Coronary artery (tissue), 2 donors: ENCODE measurements around the gene SUPT6H.

Experiments
- DNase-seq: peaks from one replicate; pipeline ENCODE4 v3.0.0-alpha.2; 2017; ENCODE audit warnings: low spot score
- H3K27ac ChIP-seq, 2 donors: fragments of 200-600 bp; sonication (generic); one replicate each; pipeline ENCODE4 v1.5.1; 2016 to 2019
- H3K4me3 ChIP-seq: fragments of 200-600 bp; sonication (generic); 2 replicates; pipeline ENCODE4 v1.5.1; 2016; ENCODE audit warnings: mild to moderate bottlenecking, moderate library complexity
- CTCF ChIP-seq: fragments of 200-600 bp; sonication (generic); IDR thresholded peaks from one replicate; pipeline ENCODE4 v1.5.1; 2019; ENCODE audit warnings: antibody characterized with exemption

Gene SUPT6H

DNA sequence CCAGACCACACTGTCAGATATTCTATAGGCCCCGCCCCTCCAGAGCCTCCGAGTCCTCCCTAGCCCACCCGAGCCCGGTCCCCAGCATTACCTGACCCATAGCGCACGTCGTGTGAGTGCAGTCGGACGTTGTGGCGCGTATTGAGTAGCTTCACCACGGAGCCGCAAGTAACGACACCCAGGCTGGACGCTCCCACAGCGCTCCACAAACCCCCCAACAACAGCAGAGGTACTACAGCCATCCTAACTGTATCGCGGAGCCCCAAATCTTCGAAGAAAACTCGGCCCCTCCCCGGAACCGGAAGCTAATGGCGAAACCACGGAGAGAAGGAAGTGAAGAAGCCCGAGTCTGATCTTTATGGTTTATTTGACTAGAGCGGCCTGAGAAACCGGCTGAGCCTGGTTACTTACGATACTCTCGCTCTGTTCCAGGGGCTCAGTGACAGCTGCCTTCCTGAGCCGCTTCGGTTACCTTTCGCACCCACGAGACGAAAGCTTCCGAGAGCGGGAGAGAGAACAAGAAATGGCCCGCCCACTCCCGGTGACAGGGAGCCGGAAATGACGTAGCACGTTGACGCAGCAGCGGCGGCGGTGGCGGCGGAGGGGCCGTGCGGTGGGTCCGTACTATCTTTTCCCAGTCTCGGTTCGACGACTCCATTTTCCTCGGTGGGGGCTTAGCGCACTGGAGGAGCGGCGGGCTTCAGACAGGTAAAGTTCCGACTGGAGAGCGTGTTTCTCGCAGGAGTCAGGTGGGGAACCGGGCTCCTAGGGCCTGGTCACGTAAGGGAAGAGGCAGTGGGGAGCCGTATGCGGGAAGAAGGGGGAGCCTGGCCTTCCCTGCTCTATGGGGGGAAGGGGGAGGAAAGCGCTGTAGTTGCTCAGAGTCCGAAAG is at the start of gene SUPT6H, which contains the start of gene SDF2:
Gene SUPT6H (plus strand): TSS at position 571 of the 892 bp plus-strand sequence. CDS start 11,197 bp downstream, outside the sequence.
Gene SDF2 (minus strand): TSS at position 272 of the 892 bp plus-strand sequence. CDS start 30 bp downstream, at position 242.
- TF ChIP-seq CTCF, result no peak
- Histone ChIP-seq H3K4me3 (peak within 1 kb of the TSS; percentile 89), H3K27ac (peak within 1 kb of the TSS; percentile 79 to 98)
- peak; percentile 92 for DNase-seq

- no peak for TF ChIP-seq CTCF
- no peak overlapping the region for H3K27ac ChIP-seq
- H3K4me3 ChIP-seq, result no peak overlapping the region
- DNase-seq, result no peak
These were observed 49.5 kb upstream of the SUPT6H start for GRCh38 chr17:28612531-28612930.

DNA sequence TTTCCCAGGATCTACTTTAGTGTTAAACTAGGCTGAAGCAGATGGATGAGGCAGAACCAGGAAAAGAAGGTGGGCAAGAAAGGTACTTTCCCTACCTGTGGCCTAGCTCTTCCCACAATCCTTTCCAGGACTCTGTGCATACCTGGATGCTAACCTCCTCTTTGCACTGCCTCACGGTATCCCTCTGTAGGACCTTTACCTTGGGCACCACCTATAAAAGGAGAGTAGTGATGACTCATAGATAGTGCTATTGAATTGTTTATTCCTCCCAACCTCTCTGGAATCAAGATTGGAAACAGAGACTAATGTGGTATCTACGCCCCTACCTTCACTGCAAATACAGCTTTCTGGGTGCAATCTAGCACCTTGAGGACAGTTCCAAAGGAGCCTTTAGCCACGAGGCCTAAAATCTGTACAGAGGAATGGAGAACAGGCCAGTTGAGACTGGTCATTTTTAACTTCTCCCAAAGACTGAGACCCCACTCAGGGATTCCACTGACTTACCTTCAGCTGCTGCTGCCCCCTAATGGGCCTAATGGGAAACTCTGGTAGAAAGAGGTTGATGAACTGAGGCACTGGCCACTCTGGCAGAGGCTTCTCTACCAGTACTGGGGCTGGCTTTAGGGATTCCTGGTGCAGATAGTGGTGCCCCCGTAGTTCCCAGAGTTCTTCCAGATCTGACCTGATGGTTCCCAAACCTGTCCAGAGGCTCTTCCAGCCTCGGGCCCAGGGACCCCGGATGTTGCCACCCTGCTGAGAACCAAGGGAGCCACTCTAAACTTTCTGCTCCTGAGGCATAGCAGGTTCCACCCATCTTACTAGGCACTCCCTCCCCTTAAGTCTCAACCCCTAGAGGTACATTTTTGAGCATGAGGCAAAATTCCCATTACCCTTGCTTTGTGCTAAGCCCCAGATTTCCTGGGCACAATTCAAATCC is 48.8 kb upstream of the SUPT6H start:
- DNase-seq, result peak; percentile 60
- peak; percentile 29 for TF ChIP-seq CTCF
- Histone ChIP-seq H3K4me3 (no peak overlapping the region), H3K27ac (no peak overlapping the region)

GRCh38 chr17:28613931-28614381 is 48.0 kb upstream of the SUPT6H start, which contains the start of gene RSKR:
RSKR (minus strand) TSS chr17:28614185; CDS start chr17:28614161, 24 bp downstream.
- DNase-seq, result peak; percentile 66
- no peak within 1 kb of the TSS for H3K27ac ChIP-seq
- TF ChIP-seq CTCF, result no peak
- H3K4me3 ChIP-seq, result no peak within 1 kb of the TSS

GRCh38 chr17:28615260-28615940 is 46.6 kb upstream of the SUPT6H start:
- Histone ChIP-seq H3K27ac (no peak overlapping the region), H3K4me3 (no peak overlapping the region)
- no peak for TF ChIP-seq CTCF
- peak; percentile 57 for DNase-seq

DNA sequence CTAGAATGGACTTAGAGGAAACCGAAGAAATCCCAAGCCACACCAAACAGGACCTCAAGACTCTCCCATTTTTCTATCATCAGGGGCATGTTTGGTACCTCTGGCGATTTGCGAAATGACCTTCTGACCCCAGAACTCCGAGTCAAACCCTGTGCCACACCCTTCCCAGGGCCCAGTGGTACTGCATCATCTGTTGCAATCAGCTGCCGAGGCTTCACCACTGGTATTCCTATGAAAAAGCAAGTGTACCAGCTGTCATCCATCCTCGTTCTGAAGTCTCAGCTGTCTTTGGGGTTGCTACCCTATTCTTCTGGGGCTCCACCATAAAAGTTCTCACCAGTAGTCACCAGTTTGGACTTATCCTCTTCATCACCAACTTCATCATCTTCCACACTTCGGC is 45.7 kb upstream of the SUPT6H start:
- Histone ChIP-seq H3K4me3 (no peak overlapping the region), H3K27ac (no peak overlapping the region)
- peak; percentile 50 for DNase-seq
- no peak for TF ChIP-seq CTCF
